Raji (cell line): ENCODE data around the gene TSC22D1.

ENCODE experiments used
- POLR2A ChIP-seq: IDR thresholded peaks from 2 replicates; pipeline ENCODE4 v1.6.1; 2011; ENCODE audit warnings: low read depth, low read length, control low read depth; ENCODE audit not compliant: insufficient read depth

TSC22D1 gene

GRCh38 chr13:44448875-44449274, 127.3 kb downstream of the TSC22D1 start:
- no peak for TF ChIP-seq POLR2A

GRCh38 chr13:44448373-44448772, 127.8 kb downstream of the TSC22D1 start:
- TF ChIP-seq POLR2A, result no peak

- TF ChIP-seq POLR2A, result no peak
These were observed 128.3 kb downstream of the TSC22D1 start for GRCh38 chr13:44447783-44448321.

- no peak for TF ChIP-seq POLR2A
These were observed 136.0 kb downstream of the TSC22D1 start for GRCh38 chr13:44440046-44440608.

- TF ChIP-seq POLR2A, result no peak
These were observed 136.6 kb downstream of the TSC22D1 start for GRCh38 chr13:44439452-44440024.

GRCh38 chr13:44438234-44438579, 137.9 kb downstream of the TSC22D1 start:
- TF ChIP-seq POLR2A, result no peak

- TF ChIP-seq POLR2A, result no peak
These were observed 138.5 kb downstream of the TSC22D1 start for GRCh38 chr13:44437356-44438233.

GRCh38 chr13:44436589-44437337, 139.4 kb downstream of the TSC22D1 start:
- TF ChIP-seq POLR2A, result peak; percentile 53

GRCh38 chr13:44435919-44436510, 140.1 kb downstream of the TSC22D1 start:
- TF ChIP-seq POLR2A, result no peak

GRCh38 chr13:44435142-44435918, 140.8 kb downstream of the TSC22D1 start:
- TF ChIP-seq POLR2A, result no peak

GRCh38 chr13:44434766-44435141, 141.4 kb downstream of the TSC22D1 start:
- 0 out of 2 replicates have a peak, but pooled peaks have one; percentile 24 for TF ChIP-seq POLR2A

- no peak for TF ChIP-seq POLR2A
These were observed 142.0 kb downstream of the TSC22D1 start for GRCh38 chr13:44433863-44434765.

- TF ChIP-seq POLR2A, result no peak
These were observed 143.5 kb downstream of the TSC22D1 start for GRCh38 chr13:44432650-44433049.

- no peak for TF ChIP-seq POLR2A
These were observed 145.0 kb downstream of the TSC22D1 start for GRCh38 chr13:44431150-44431549.

- no peak for TF ChIP-seq POLR2A
These were observed 146.8 kb downstream of the TSC22D1 start for GRCh38 chr13:44429311-44429710.
